Activated naive CD4-positive, alpha-beta T cell treated with anti-CD3 and anti-CD28 coated beads, Interleukin-2, amount 10 ng/mL, durations not matched to agents 7 days and 5 days (primary cell): ENCODE data around the gene NFATC3.

Source experiments
- CTCF ChIA-PET: fragments of 350-600 bp; sonication (Branson Sonifier 250); formaldehyde crosslinking; loops from one replicate; lab custom pipeline; 2021; ENCODE audit warnings: antibody characterized with exemption; lab: Charles Lee
- DNase-seq: peaks from one replicate; pipeline ENCODE4 v3.0.0-alpha.2; 2020
- H3K27ac Mint-ChIP-seq: one replicate; pipeline ENCODE4 v1.8.0; 2021; ENCODE audit warnings: mild to moderate bottlenecking, moderate library complexity, mixed read lengths
- H3K27me3 Mint-ChIP-seq: one replicate; pipeline ENCODE4 v1.8.0; 2021; ENCODE audit warnings: mild to moderate bottlenecking, mixed read lengths
- H3K36me3 Mint-ChIP-seq: one replicate; pipeline ENCODE4 v1.8.0; 2021; ENCODE audit warnings: mixed read lengths
- H3K4me1 Mint-ChIP-seq: one replicate; pipeline ENCODE4 v1.8.0; 2021; ENCODE audit warnings: mixed read lengths
- H3K4me3 Mint-ChIP-seq: one replicate; pipeline ENCODE4 v1.8.0; 2021; ENCODE audit warnings: mild to moderate bottlenecking, moderate library complexity, mixed read lengths
- H3K9me3 Mint-ChIP-seq: one replicate; pipeline ENCODE4 v1.8.0; 2021; ENCODE audit warnings: mixed read lengths

The NFATC3 gene

GRCh38 chr16:68215302-68215701 lies 130.1 kb downstream of the NFATC3 start:
- Mint-ChIP-seq H3K27me3 (no peaks in the 10 kb centered on the region), H3K9me3 (no peaks in the 10 kb centered on the region), H3K36me3 (peaks cover 45% of the 10 kb centered on the region), H3K27ac (no peak overlapping the region), H3K4me1 (peaks cover 21% of the 10 kb centered on the region), H3K4me3 (no peak overlapping the region)
- CTCF ChIA-PET, result no interaction called here
- DNase-seq, result no peak

- Mint-ChIP-seq H3K27ac (peak overlapping the region; percentile 74), H3K9me3 (no peaks in the 10 kb centered on the region), H3K4me1 (peaks cover 12% of the 10 kb centered on the region), H3K4me3 (no peak overlapping the region), H3K36me3 (peaks cover 42% of the 10 kb centered on the region), H3K27me3 (no peaks in the 10 kb centered on the region)
- CTCF ChIA-PET, result interaction anchor here (1.5 to 1.9 kb wide), 2 partner anchors 11 to 14 kb away, joined by 3 to 4 read pairs; no protein-coding TSS in a partner anchor
- no peak for DNase-seq
These were observed 131.1 kb downstream of the NFATC3 start for GRCh38 chr16:68216240-68216639.

- no peak overlapping the region for H3K27ac Mint-ChIP-seq
- H3K4me3 Mint-ChIP-seq, result no peak overlapping the region
- CTCF ChIA-PET, result interaction anchor here (1.5 to 2.0 kb wide), 3 partner anchors 10 to 124 kb away, joined by 3 to 5 read pairs (median 4); no protein-coding TSS in a partner anchor
- no peaks in the 10 kb centered on the region for H3K9me3 Mint-ChIP-seq
- H3K4me1 Mint-ChIP-seq, result peaks cover 3% of the 10 kb centered on the region
- no peak for DNase-seq
- peaks cover 41% of the 10 kb centered on the region for H3K36me3 Mint-ChIP-seq
- H3K27me3 Mint-ChIP-seq, result no peaks in the 10 kb centered on the region
These were observed 132.3 kb downstream of the NFATC3 start for GRCh38 chr16:68217506-68217905.

- H3K27ac Mint-ChIP-seq, result no peak overlapping the region
- peaks cover 37% of the 10 kb centered on the region for H3K36me3 Mint-ChIP-seq
- H3K4me1 Mint-ChIP-seq, result peaks cover 3% of the 10 kb centered on the region
- CTCF ChIA-PET, result interaction anchor here (1.0 kb wide), 1 partner anchor 8 kb away, joined by 5 read pairs; no protein-coding TSS in a partner anchor
- H3K27me3 Mint-ChIP-seq, result no peaks in the 10 kb centered on the region
- DNase-seq, result no peak
- H3K9me3 Mint-ChIP-seq, result no peaks in the 10 kb centered on the region
- H3K4me3 Mint-ChIP-seq, result no peak overlapping the region
These were observed 134.7 kb downstream of the NFATC3 start for GRCh38 chr16:68219725-68220351.

- Mint-ChIP-seq H3K27me3 (no peaks in the 10 kb centered on the region), H3K36me3 (peaks cover 36% of the 10 kb centered on the region), H3K4me3 (no peak overlapping the region), H3K4me1 (peaks cover 23% of the 10 kb centered on the region), H3K9me3 (no peaks in the 10 kb centered on the region), H3K27ac (no peak overlapping the region)
- CTCF ChIA-PET, result no interaction called here
- no peak for DNase-seq
These were observed 137.9 kb downstream of the NFATC3 start for GRCh38 chr16:68223072-68223471.

- H3K27me3 Mint-ChIP-seq, result no peaks in the 10 kb centered on the region
- no peak overlapping the region for H3K27ac Mint-ChIP-seq
These were observed 140.9 kb downstream of the NFATC3 start for GRCh38 chr16:68226116-68226515.

GRCh38 chr16:68227183-68227793 lies 142.1 kb downstream of the NFATC3 start:
- Mint-ChIP-seq H3K4me3 (no peak overlapping the region), H3K4me1 (peaks cover 36% of the 10 kb centered on the region), H3K36me3 (peaks cover 32% of the 10 kb centered on the region), H3K27me3 (no peaks in the 10 kb centered on the region), H3K27ac (peak overlapping the region; percentile 62), H3K9me3 (no peaks in the 10 kb centered on the region)
- peak; percentile 56 for DNase-seq
- CTCF ChIA-PET, result interaction anchor here (0.5 to 4.3 kb wide), 16 partner anchors 8 to 573 kb away, joined by 3 to 47 read pairs (median 4); partner anchors contain the start of gene NFATC3

More at GRCh38 chr16:68226116-68226515, 140.9 kb downstream of the NFATC3 start:
- CTCF ChIA-PET, result interaction anchor here (1.1 to 4.3 kb wide), 3 partner anchors 133 to 152 kb away, joined by 3 to 47 read pairs (median 4); partner anchors contain the start of gene NFATC3
- Mint-ChIP-seq H3K4me1 (peaks cover 36% of the 10 kb centered on the region), H3K36me3 (peaks cover 36% of the 10 kb centered on the region), H3K9me3 (no peaks in the 10 kb centered on the region), H3K4me3 (no peak overlapping the region)
- DNase-seq, result no peak

- CTCF ChIA-PET, result interaction anchor here (0.5 to 4.3 kb wide), 24 partner anchors 9 to 572 kb away, joined by 3 to 47 read pairs (median 4); partner anchors contain the start of gene PSMB10
- Mint-ChIP-seq H3K4me1 (peaks cover 36% of the 10 kb centered on the region), H3K27me3 (no peaks in the 10 kb centered on the region), H3K27ac (peak overlapping the region; percentile 65), H3K4me3 (no peak overlapping the region), H3K36me3 (peaks cover 28% of the 10 kb centered on the region), H3K9me3 (no peaks in the 10 kb centered on the region)
- DNase-seq, result no peak
These were observed 142.8 kb downstream of the NFATC3 start for GRCh38 chr16:68227850-68228553.

- peaks cover 36% of the 10 kb centered on the region for H3K4me1 Mint-ChIP-seq
- DNase-seq, result no peak
- no peak overlapping the region for H3K4me3 Mint-ChIP-seq
- H3K36me3 Mint-ChIP-seq, result peaks cover 28% of the 10 kb centered on the region
- H3K27ac Mint-ChIP-seq, result no peak overlapping the region
- no peaks in the 10 kb centered on the region for H3K9me3 Mint-ChIP-seq
- no peaks in the 10 kb centered on the region for H3K27me3 Mint-ChIP-seq
- CTCF ChIA-PET, result interaction anchor here (0.7 to 4.3 kb wide), 20 partner anchors 9 to 293 kb away, joined by 3 to 47 read pairs (median 4); partner anchors contain the start of gene PSMB10
These were observed 143.5 kb downstream of the NFATC3 start for GRCh38 chr16:68228652-68229051.

- CTCF ChIA-PET, result interaction anchor here (0.7 to 2.2 kb wide), 12 partner anchors 11 to 206 kb away, joined by 3 to 10 read pairs (median 4); partner anchors contain the start of genes DDX28 and DUS2
- H3K27me3 Mint-ChIP-seq, result no peaks in the 10 kb centered on the region
- H3K9me3 Mint-ChIP-seq, result no peaks in the 10 kb centered on the region
- peak; percentile 62 for DNase-seq
- no peak overlapping the region for H3K4me3 Mint-ChIP-seq
- H3K4me1 Mint-ChIP-seq, result peaks cover 40% of the 10 kb centered on the region
- peak overlapping the region; percentile 52 for H3K27ac Mint-ChIP-seq
- peaks cover 28% of the 10 kb centered on the region for H3K36me3 Mint-ChIP-seq
These were observed 144.4 kb downstream of the NFATC3 start for GRCh38 chr16:68229431-68230175.

- Mint-ChIP-seq H3K27me3 (no peaks in the 10 kb centered on the region), H3K9me3 (no peaks in the 10 kb centered on the region), H3K36me3 (peaks cover 30% of the 10 kb centered on the region), H3K4me3 (no peak overlapping the region), H3K4me1 (peaks cover 43% of the 10 kb centered on the region), H3K27ac (no peak overlapping the region)
- CTCF ChIA-PET, result interaction anchor here (0.7 to 2.2 kb wide), 12 partner anchors 11 to 207 kb away, joined by 3 to 10 read pairs (median 4); partner anchors contain the start of genes DDX28 and DUS2
- no peak for DNase-seq
These were observed 145.0 kb downstream of the NFATC3 start for GRCh38 chr16:68230176-68230571.

- peaks cover 39% of the 10 kb centered on the region for H3K4me1 Mint-ChIP-seq
- H3K36me3 Mint-ChIP-seq, result peaks cover 26% of the 10 kb centered on the region
- no peaks in the 10 kb centered on the region for H3K27me3 Mint-ChIP-seq
- DNase-seq, result no peak
- H3K9me3 Mint-ChIP-seq, result no peaks in the 10 kb centered on the region
- CTCF ChIA-PET, result interaction anchor here (0.6 to 2.2 kb wide), 7 partner anchors 11 to 159 kb away, joined by 3 to 10 read pairs (median 6); partner anchors contain the start of gene SLC7A6
- H3K4me3 Mint-ChIP-seq, result no peak overlapping the region
- H3K27ac Mint-ChIP-seq, result no peak overlapping the region
These were observed 145.8 kb downstream of the NFATC3 start for GRCh38 chr16:68230956-68231355.
